GM12878 (cell line): ENCODE measurements around the gene CCDC6. TPM values are rescaled to one million over a fixed set of nuclear protein-coding genes. Genes with fewer than 3 reads are reported as not detected.

Source experiments
- ASH2L ChIP-seq: fragments of 300-600, 200-600 bp; sonication (generic); IDR thresholded peaks from 2 replicates; pipeline ENCODE4 v1.6.1; 2017; ENCODE audit warnings: low read depth, mild to moderate bottlenecking, borderline replicate concordance
- BMI1 ChIP-seq: fragments of 450-650 bp; IDR thresholded peaks from 2 replicates; pipeline ENCODE4 v1.6.1; 2016; ENCODE audit warnings: mild to moderate bottlenecking, moderate library complexity, borderline replicate concordance
- BRCA1 ChIP-seq: IDR thresholded peaks from 2 replicates; pipeline ENCODE4 v1.6.1; 2011; ENCODE audit warnings: low read depth, low read length, improper control_type of control experiment
- CEBPB ChIP-seq, 2 experiments: fragments of 150-350 bp in 1 of 2; IDR thresholded peaks; 2 replicates each; pipeline ENCODE4 v1.6.1; 2012 to 2014; ENCODE audit warnings: low read depth in 2 of 2, low read length in 2 of 2, borderline replicate concordance in 1 of 2, inconsistent platforms in 1 of 2
- CEBPZ ChIP-seq: fragments of 150-350 bp; IDR thresholded peaks from 2 replicates; pipeline ENCODE4 v1.6.1; 2016; ENCODE audit warnings: low read depth, low read length
- CHD2 ChIP-seq: IDR thresholded peaks from 2 replicates; pipeline ENCODE4 v1.6.1; 2011; ENCODE audit warnings: low read depth, low read length, improper control_type of control experiment, borderline replicate concordance
- HDGF ChIP-seq: fragments of 450-650 bp; IDR thresholded peaks from 2 replicates; pipeline ENCODE4 v1.6.1; 2016; ENCODE audit warnings: antibody characterized with exemption
- IRF4 ChIP-seq: IDR thresholded peaks from 2 replicates; pipeline ENCODE4 v1.6.1; 2011; ENCODE audit warnings: low read depth, low read length
- IRF5 ChIP-seq: fragments of 450-650 bp; IDR thresholded peaks from 2 replicates; pipeline ENCODE4 v1.6.1; 2017; ENCODE audit warnings: borderline replicate concordance
- KLF5 ChIP-seq: fragments of 450-650 bp; IDR thresholded peaks from 2 replicates; pipeline ENCODE4 v1.6.1; 2014; ENCODE audit warnings: mild to moderate bottlenecking; ENCODE audit not compliant: partially characterized antibody
- MTA2 ChIP-seq: fragments of 450-650 bp; IDR thresholded peaks from 2 replicates; pipeline ENCODE4 v1.6.1; 2016; ENCODE audit warnings: low read depth, mild to moderate bottlenecking, moderate library complexity
- NFYB ChIP-seq: IDR thresholded peaks from 2 replicates; pipeline ENCODE4 v1.6.1; 2011; ENCODE audit warnings: low read depth, mild to moderate bottlenecking, low read length, improper control_type of control experiment, moderate library complexity; ENCODE audit not compliant: insufficient read depth
- NR2C2 ChIP-seq: IDR thresholded peaks from 2 replicates; pipeline ENCODE4 v1.6.1; 2011; ENCODE audit warnings: borderline replicate concordance, low read depth; ENCODE audit not compliant: control insufficient read depth, insufficient read length
- PKNOX1 ChIP-seq: fragments of 450-650 bp; IDR thresholded peaks from 2 replicates; pipeline ENCODE4 v1.6.1; 2016; ENCODE audit warnings: mild to moderate bottlenecking
- POLR2AphosphoS2 ChIP-seq: IDR thresholded peaks from 2 replicates; pipeline ENCODE4 v1.6.1; 2011; ENCODE audit warnings: low read depth, mild to moderate bottlenecking, low read length, improper control_type of control experiment, moderate library complexity
- POLR2AphosphoS5 ChIP-seq: IDR thresholded peaks from 2 replicates; pipeline ENCODE4 v1.6.1; 2011; ENCODE audit warnings: mild to moderate bottlenecking, low read length, inconsistent platforms
- RBBP5 ChIP-seq: fragments of 200-600 bp; sonication (generic); conservative IDR thresholded peaks from 2 replicates; pipeline ENCODE4 v1.6.1; 2016
- SIX5 ChIP-seq: IDR thresholded peaks from 2 replicates; pipeline ENCODE4 v1.6.1; 2011; ENCODE audit warnings: mild to moderate bottlenecking, low read depth, low read length, moderate library complexity; ENCODE audit not compliant: severe bottlenecking
- SMAD5 ChIP-seq: IDR thresholded peaks from 2 replicates; pipeline ENCODE4 v1.6.1; 2016; ENCODE audit warnings: antibody characterized with exemption, low read depth
- TBL1XR1 ChIP-seq: IDR thresholded peaks from 2 replicates; pipeline ENCODE4 v1.6.1; 2012; ENCODE audit warnings: low read depth, low read length, improper control_type of control experiment
- ZBTB4 ChIP-seq: fragments of 450-650 bp; formaldehyde crosslinking; IDR thresholded peaks from 2 replicates; pipeline ENCODE4 v1.4.0; 2022; ENCODE audit warnings: mild to moderate bottlenecking, moderate library complexity
- polyA plus RNA-seq, 11 experiments: library from polyadenylated mRNA; depleted of rRNA in 4 of 11; unstranded in 6 of 11; stranded (reverse) in 5 of 11; fragments of >200 nt; fragmentation: Nextera tagmentation in 4 of 11; fragmentation: Illumina TruSeq in 1 of 11; extraction: Ambion mirVana in 4 of 11; extraction: Trizol in 1 of 11; gene quantifications; 1 replicate in 1 of 11; 2 replicates in 10 of 11; pipeline versions ENCODE4 v1.2.1 to v1.2.3, GENCODE V29; 2011 to 2016; ENCODE audit warnings: inconsistent platforms in 2 of 11, missing spikeins in 2 of 11, low read depth in 1 of 11
- total RNA-seq, 4 experiments: library from RNA; depleted of rRNA in 3 of 4; stranded (reverse); fragments of >200 nt in 3 of 4; fragmentation: Illumina TruSeq in 1 of 4; extraction: Trizol in 1 of 4; gene quantifications; 2 replicates each; pipeline versions ENCODE4 v1.2.1 to v1.2.3, GENCODE V29; 2013 to 2021

The CCDC6 gene
- total and polyA plus RNA-seq, 10 of the 15 experiments (the other 5 are each of a cell fraction or from before 2014, with no cell fraction given): 11.8 to 46.2 (median 26.7) TPM

GRCh38 chr10:59906417-59907202, at the start of gene CCDC6 (continued):
- TF ChIP-seq CEBPB (IDR thresholded peaks at IDR 0.05; ENCODE audit: borderline replicate concordance in 1 of 2, low read depth in 2 of 2, low read length in 2 of 2) (no peak), NFYB (no peak), KLF5 (peak; percentile 75), NR2C2 (no peak), CEBPZ (no peak), PKNOX1 (no peak), MTA2 (peak; percentile 39; the same call in 1 of the 2 replicates), RBBP5 (no peak), IRF5 (no peak), POLR2AphosphoS5 (peak; percentile 78), BMI1 (no peak), SMAD5 (no peak), TBL1XR1 (0 out of 2 replicates have a peak, but pooled peaks have one; percentile 19), CHD2 (no peak; the same call in 1 of the 2 replicates), BRCA1 (0 out of 2 replicates have a peak, but pooled peaks have one; percentile 12), ZBTB4 (CRISPR knock-in tag) (no peak), POLR2AphosphoS2 (peak; percentile 50; the same call in 1 of the 2 replicates), HDGF (peak; percentile 65), IRF4 (0 out of 2 replicates have a peak, but pooled peaks have one; percentile 32), SIX5 (no peak), ASH2L (no peak)
